ENCODE measurements around the gene PSG6.
"Not testable (repeated sequence)": the region's sequence is repeated elsewhere in the genome, so short reads cannot be mapped to it uniquely, and the experiment has no call there.

Gene PSG6

DNA sequence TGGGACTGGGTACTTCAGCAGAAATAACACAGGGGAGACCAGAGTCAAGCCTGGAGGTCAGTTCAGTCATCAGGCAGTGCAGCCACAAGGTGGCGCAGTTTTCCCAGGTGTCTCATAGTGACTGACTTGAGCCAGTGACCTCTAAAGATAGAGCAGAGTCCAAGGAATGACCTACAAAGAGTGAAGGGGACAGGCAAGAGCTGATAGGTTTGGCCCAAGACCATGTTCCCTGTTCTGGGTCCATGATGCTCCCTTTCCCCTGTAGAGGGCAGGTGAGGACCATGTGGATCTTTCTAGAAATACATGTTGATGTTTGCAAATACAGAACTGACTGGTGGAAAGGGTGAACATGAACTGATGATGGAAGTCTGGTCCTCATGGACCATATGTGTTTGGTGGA is 12.5 kb upstream of the PSG6 start:
- not testable (repeated sequence) for H3K4me3 ChIP-seq (ENCODE audit: low read depth, low read length)
- DNase-seq (ENCODE audit: low read depth) = peak; percentile 30
- TF ChIP-seq, protein P1, sequence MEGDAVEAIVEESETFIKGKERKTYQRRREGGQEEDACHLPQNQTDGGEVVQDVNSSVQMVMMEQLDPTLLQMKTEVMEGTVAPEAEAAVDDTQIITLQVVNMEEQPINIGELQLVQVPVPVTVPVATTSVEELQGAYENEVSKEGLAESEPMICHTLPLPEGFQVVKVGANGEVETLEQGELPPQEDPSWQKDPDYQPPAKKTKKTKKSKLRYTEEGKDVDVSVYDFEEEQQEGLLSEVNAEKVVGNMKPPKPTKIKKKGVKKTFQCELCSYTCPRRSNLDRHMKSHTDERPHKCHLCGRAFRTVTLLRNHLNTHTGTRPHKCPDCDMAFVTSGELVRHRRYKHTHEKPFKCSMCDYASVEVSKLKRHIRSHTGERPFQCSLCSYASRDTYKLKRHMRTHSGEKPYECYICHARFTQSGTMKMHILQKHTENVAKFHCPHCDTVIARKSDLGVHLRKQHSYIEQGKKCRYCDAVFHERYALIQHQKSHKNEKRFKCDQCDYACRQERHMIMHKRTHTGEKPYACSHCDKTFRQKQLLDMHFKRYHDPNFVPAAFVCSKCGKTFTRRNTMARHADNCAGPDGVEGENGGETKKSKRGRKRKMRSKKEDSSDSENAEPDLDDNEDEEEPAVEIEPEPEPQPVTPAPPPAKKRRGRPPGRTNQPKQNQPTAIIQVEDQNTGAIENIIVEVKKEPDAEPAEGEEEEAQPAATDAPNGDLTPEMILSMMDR (IDR thresholded peaks at IDR 0.05; ENCODE audit: insufficient read depth, low read depth, low read length, missing control alignments) = peak; percentile 27

DNA sequence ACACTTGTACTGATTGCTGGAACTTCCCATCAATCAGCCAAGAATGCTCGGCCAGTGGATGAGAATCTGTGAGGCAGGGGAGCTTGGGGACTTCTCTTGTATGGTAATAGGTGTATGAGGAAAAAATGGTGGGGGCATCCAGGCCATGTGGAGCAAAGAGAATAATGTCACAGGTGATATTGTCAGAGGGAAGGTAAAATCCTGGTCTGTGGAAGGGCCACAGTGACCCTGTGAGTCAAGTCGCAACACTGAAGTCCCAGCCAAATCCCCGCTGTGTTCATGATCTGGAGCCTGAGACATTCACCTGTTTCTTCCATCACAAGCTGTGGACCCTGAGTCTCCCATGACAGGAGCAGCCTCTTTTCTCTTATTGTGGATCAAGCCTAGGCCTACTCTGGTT is 11.2 kb upstream of the PSG6 start:
- H3K4me3 ChIP-seq (ENCODE audit: low read depth, low read length) = no peak overlapping the region
- DNase-seq (ENCODE audit: low read depth) = no peak
- TF ChIP-seq, protein P1 (IDR thresholded peaks at IDR 0.05; ENCODE audit: insufficient read depth, low read depth, low read length, missing control alignments) = no peak

DNA sequence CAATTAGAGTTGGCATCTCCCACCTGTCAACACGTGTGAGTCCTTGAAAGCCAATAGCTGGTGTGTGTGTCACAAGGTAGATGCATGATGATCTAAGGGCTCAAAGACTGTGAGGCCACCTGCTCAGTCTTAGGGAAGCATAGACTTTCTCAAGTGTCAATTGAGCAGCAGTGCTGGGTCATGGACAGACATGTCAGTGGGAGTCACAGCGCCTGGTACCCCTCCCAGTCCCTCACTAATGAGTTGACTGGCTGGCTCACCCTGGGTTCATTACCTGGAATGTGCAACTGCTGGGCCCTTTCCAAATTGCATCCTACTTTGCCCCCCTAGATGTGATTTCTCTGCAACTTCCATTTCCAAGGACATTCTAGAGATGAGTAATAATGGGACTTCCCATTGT is 9.1 kb upstream of the PSG6 start:
- H3K4me3 ChIP-seq (ENCODE audit: low read depth, low read length) = no peak overlapping the region
- TF ChIP-seq, protein P1 (IDR thresholded peaks at IDR 0.05; ENCODE audit: insufficient read depth, low read depth, low read length, missing control alignments) = no peak
- no peak for DNase-seq (ENCODE audit: low read depth)

DNA sequence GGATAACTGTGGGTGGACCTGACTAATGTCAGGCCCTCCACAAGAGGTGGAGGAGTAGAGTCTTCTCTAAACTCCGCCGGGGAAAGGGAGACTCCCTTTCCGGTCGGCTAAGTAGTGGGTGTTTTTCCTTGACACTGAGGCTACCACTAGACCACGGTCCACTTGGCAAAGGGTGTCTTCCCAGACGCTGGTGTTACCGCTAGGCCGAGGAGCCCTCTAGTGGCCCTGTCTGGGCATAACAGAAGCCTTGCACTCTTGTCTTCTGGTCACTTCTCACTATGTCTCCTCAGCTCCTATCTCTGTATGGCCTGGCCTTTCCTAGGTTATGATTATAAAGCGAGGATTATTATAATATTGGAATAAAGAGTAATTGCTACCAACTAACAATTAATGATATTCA is 5.4 kb upstream of the PSG6 start:
- not testable (repeated sequence) for H3K4me3 ChIP-seq (ENCODE audit: low read depth, low read length)
- TF ChIP-seq, protein P1 (IDR thresholded peaks at IDR 0.05; ENCODE audit: insufficient read depth, low read depth, low read length, missing control alignments) = peak; percentile 79
- DNase-seq (ENCODE audit: low read depth) = peak; percentile 50

DNA sequence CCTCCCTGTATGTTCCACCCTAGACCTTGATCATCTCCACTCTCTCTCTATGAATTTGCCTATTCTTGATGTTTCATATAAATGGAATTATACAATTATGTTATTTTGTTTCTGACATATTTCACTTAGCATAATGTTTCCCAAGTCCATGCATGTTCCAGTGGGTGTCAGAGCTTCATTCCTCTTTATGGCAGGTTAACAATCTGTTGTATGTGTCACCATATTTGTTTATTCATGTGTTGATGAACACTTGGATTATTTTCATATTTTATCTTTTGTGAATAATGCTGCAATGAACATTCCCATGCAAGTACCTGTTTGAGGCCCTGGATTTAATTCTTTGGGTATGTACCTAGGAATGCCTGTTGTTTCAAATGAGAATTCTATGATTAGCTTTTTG is 3.3 kb upstream of the PSG6 start:
- not testable (repeated sequence) for DNase-seq (ENCODE audit: low read depth); H3K4me3 ChIP-seq (ENCODE audit: low read depth, low read length)

DNA sequence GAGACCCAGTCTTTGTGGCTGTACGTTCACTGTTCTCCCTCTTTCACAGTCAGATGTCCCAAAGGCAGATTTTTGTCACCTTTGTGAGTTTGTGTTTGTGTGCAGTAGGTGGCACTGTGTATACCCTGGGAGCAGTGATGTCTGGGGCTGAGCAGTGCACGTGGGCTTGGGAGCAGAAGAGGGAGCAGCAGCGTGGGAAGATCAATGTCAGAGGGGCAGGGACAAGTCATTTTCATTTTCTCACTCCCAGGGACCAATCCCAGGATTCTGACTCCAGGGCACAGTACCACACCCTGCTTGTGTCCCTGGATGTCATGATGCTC is 2.0 kb upstream of the PSG6 start:
- TF ChIP-seq, protein P1 (IDR thresholded peaks at IDR 0.05; ENCODE audit: insufficient read depth, low read depth, low read length, missing control alignments) = no peak
- DNase-seq (ENCODE audit: low read depth) = no peak
- no peak overlapping the region for H3K4me3 ChIP-seq (ENCODE audit: low read depth, low read length)

DNA sequence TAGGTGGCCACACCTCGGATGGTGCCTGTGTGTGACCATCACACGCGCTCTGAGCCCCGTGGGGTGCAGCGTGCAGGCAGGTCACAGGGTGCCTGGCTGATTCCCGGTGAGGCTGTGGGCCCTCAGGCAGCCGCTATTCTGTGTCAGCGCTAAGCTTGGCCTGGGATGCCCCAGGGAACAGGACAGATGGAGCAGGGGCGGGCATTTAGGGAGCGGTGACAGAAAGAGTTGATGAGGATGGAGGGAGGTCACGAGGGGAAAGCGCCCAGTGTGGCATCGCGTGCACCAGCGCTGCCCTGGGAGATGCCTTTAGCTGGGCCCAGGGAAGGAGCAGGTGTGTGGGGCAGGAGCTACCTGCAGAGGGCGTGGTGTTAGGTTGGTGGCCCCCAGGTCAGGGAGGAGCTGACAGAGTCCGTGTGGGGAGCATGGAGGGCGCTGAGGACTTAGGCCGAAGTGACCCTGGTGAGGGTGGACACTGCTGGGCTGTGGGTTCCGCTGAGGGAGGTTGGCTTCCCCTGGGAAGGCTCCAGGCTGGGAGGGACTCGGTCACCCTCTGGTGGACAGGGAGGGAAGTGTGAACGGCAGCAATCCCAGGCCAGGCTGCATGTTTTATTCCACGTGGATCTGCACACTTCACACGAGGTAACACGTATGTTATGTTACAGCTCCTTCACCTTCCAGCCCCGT is 1.5 kb upstream of the PSG6 start:
- not testable (repeated sequence) for DNase-seq (ENCODE audit: low read depth); H3K4me3 ChIP-seq (ENCODE audit: low read depth, low read length)
- TF ChIP-seq, protein P1 (IDR thresholded peaks at IDR 0.05; ENCODE audit: insufficient read depth, low read depth, low read length, missing control alignments) = peak; percentile 24

DNA sequence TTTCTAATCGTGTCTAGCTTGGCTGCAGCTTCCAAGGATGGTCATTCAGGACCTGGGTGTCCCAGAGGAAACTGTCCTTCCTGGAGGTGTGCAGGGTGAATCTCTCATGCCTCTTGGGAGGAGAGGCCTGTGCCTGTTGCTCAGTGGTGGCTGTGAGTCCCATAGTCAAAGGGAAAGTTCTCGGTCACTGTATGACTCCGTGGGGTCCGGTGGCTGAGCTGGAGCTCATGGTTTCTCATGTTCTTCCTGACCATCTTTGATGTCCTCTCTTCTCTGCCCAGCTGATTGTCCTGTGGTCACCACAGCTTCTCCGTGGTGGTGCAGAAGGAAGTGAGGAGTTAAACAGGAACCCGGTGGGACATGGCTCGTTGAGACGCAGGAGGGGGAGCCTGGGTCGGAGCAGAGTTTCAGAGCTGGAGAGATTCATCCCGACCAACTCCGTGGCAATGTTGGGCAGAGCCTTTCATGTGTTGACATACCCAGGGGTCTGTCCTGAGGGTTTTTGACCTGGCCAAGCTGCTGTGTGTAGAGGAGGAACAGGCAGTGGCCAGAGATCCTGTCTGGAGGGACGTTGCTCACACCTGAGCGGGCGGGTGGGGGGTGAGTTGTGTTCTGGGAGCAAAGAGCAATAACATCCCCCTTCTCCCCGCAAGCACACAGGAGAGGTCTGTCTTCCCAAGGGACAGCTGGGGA is 829 bp upstream of the PSG6 start:
- H3K4me3 ChIP-seq (ENCODE audit: low read depth, low read length); DNase-seq (ENCODE audit: low read depth): not testable (repeated sequence)

DNA sequence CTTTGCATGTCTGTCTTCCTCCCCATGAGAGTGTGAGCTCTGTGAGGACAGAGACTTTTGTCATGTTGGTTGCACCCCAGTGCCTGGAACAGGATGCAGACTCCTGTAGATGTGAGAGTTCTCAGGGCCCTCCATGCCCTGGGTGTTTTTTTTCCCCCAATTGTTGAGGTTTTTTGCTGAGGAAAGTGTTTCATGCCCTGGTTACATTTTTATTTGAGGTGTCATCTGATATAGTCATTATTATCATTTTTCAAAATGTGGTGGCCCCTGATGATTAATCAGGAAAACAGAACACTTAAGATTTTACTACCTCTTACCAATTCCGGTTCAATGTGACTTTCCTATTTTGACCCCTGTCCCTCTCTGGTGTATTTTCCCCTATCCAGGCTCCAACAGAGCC is 763 bp downstream of the PSG6 start:
- H3K4me3 ChIP-seq (ENCODE audit: low read depth, low read length); DNase-seq (ENCODE audit: low read depth): not testable (repeated sequence)

DNA sequence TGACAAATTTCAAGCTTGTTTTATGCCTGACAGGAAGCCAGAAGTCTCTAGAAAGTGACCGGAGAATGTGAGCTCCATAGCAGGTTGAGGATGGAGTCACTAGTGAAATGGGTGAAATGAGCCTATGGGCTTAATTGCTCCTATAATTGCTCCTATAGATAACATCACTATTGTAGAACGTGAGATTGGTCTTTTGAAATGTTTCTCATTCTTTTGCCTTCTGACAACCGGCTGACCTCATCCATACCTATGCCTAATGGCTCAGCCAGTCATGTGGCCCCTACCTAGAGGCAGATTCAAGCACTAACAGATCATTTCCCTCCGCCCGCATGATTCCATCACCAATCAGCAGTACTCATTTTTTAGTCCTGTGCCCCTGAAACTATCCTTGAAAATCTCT is 4.2 kb downstream of the PSG6 start:
- not testable (repeated sequence) for DNase-seq (ENCODE audit: low read depth); H3K4me3 ChIP-seq (ENCODE audit: low read depth, low read length)

DNA sequence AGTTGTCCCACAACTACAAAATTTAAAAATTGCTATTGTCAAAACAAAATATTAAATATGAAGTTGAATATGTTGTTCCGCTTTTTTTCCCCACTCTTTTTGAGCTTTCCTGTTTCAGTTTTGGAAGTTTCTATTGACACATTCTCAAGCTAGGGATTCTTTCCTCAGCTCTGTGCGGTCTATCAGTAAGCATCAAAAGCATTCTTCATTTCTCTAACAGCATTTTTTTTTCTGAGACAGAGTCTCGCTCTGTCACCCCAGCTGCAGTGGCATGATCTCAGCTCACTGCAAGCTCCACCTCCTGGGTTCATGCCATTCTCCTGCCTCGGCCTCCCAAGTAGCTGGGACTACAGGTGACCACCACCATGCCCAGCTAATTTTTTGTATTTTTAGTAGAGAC is 4.8 kb downstream of the PSG6 start:
- DNase-seq (ENCODE audit: low read depth); H3K4me3 ChIP-seq (ENCODE audit: low read depth, low read length): not testable (repeated sequence)

DNA sequence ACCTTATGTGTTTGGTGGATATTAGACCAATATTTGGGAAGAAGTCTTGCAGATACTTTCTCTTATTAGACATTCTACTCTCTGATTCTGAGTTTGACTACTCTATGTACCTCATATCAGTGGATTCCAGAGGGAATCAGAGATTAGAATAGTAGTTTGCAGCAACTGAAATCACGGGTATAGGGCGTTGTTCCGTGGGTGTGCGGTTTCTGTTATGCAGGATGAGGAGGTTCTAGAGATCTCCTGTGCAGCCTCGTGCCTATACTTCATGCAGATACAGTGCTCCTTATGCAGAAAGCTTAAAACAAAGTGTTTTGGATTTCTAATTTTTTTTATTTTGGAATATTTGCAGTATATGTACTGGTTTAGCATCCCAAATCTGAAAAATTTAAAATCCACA is 6.0 kb downstream of the PSG6 start:
- not testable (repeated sequence) for DNase-seq (ENCODE audit: low read depth); H3K4me3 ChIP-seq (ENCODE audit: low read depth, low read length)
